HCT116 (cell line): Measurements from ENCODE around the gene USP33. TPM values are rescaled to one million over a fixed set of nuclear protein-coding genes. Genes with fewer than 3 reads are reported as not detected.

Experiments used
- ATAC-seq: fragments of 200-7000 bp; cut with Tn5 transposase; 2 replicates; pipeline ENCODE4 v1.9.1; 2020; ENCODE audit warnings: mild to moderate bottlenecking, moderate library complexity
- Bru-seq: library from RNA; stranded (reverse); fragments of 400-500 nt; gene quantifications from one replicate; lab custom pipeline; 2021; lab: Mats Ljungman, UMichigan
- BruChase-seq, 2 experiments: library from RNA; stranded (reverse); fragments of 400-500 nt; gene quantifications; one replicate each; lab custom pipeline; 2021; lab: Mats Ljungman, UMichigan
- BruUV-seq: library from RNA; stranded (reverse); fragments of 400-500 nt; replicated peaks from 2 replicates; lab custom pipeline; 2021; lab: Mats Ljungman, UMichigan
- CTCF ChIA-PET: fragments of 300-600 bp; sonication (Branson Sonifier 250); formaldehyde crosslinking; loops from one replicate; lab custom pipeline; 2021; ENCODE audit warnings: antibody characterized with exemption; lab: Charles Lee
- POLR2A ChIA-PET: fragments of 300-600, 350-600 bp; sonication (Branson Sonifier 250); formaldehyde crosslinking; loops from one replicate; lab custom pipeline; 2021; ENCODE audit warnings: antibody characterized with exemption; lab: Charles Lee
- RAD21 ChIA-PET, 2 experiments: fragments of 300-600 bp; sonication (Branson Sonifier 250); formaldehyde crosslinking; loops; one replicate each; lab custom pipeline; 2023; ENCODE audit warnings: low total read pairs in 2 of 2; ENCODE audit not compliant: uncharacterized antibody in 2 of 2, unreplicated experiment in 2 of 2, low non-redundant PET in 1 of 2; lab: Charles Lee
- DNase-seq: peaks from one replicate; pipeline ENCODE4 v3.0.0-alpha.2; 2010; ENCODE audit warnings: low read depth, low spot score
- H2AFZ ChIP-seq: fragments of 200-600 bp; shearing (Covaris generic), sonication (generic); 2 replicates; pipeline ENCODE4 v1.6.1; 2017; ENCODE audit warnings: low read depth, mixed run types, mixed read lengths, antibody characterized with exemption, low read length; ENCODE audit not compliant: poor library complexity, severe bottlenecking
- H3K27ac ChIP-seq: 2 replicates; pipeline ENCODE4 v1.5.1; 2012; ENCODE audit warnings: low read depth, low read length
- H3K27me3 ChIP-seq: fragments of 200-600 bp; sonication (generic); 2 replicates; pipeline ENCODE4 v1.6.1; 2016; ENCODE audit warnings: mixed run types, low read length, mixed read lengths; ENCODE audit not compliant: insufficient read depth
- H3K36me3 ChIP-seq, 2 experiments: fragments of 200-500 bp in 1 of 2; fragments of 200-600 bp in 1 of 2; sonication (Bioruptor generic) in 1 of 2; sonication (generic) in 1 of 2; 2 replicates each; pipeline versions ENCODE4 v1.5.1 to v1.6.1; 2014 to 2016; ENCODE audit warnings: low read length in 2 of 2, inconsistent platforms in 1 of 2, mixed read lengths in 1 of 2, mixed run types in 1 of 2; ENCODE audit not compliant: insufficient read depth in 2 of 2, control insufficient read depth in 1 of 2
- H3K4me1 ChIP-seq, 2 experiments: fragments of 200-600 bp in 1 of 2; sonication (generic) in 1 of 2; 2 replicates each; pipeline versions ENCODE4 v1.5.1 to v1.6.1; 2012 to 2017; ENCODE audit warnings: low read length in 2 of 2, inconsistent platforms in 1 of 2, mild to moderate bottlenecking in 1 of 2, mixed read lengths in 1 of 2, mixed run types in 1 of 2, moderate library complexity in 1 of 2; ENCODE audit not compliant: insufficient read depth in 2 of 2, control insufficient read depth in 1 of 2
- H3K4me2 ChIP-seq: fragments of 200-600 bp; sonication (generic); 2 replicates; pipeline ENCODE4 v1.6.1; 2017; ENCODE audit warnings: mixed run types, low read length, mixed read lengths
- H3K4me3 ChIP-seq, 2 experiments: fragments of 200-600 bp in 1 of 2; sonication (generic) in 1 of 2; replicated peaks in 1 of 2; 2 replicates each; pipeline ENCODE4 v1.5.1; 2011 to 2016; ENCODE audit warnings: low read length in 2 of 2, control low read depth in 1 of 2, low read depth in 1 of 2, mild to moderate bottlenecking in 1 of 2, mixed read lengths in 1 of 2, mixed run types in 1 of 2
- H3K79me2 ChIP-seq: fragments of 200-600 bp; sonication (generic); 2 replicates; pipeline ENCODE4 v1.6.1; 2017; ENCODE audit warnings: mild to moderate bottlenecking, mixed run types, low read length, moderate library complexity, mixed read lengths; ENCODE audit not compliant: insufficient read depth
- H3K9ac ChIP-seq: fragments of 200-600 bp; sonication (generic); 2 replicates; pipeline ENCODE4 v1.6.1; 2016; ENCODE audit warnings: low read length, mixed read lengths
- H3K9me2 ChIP-seq: fragments of 200-600 bp; sonication (generic), shearing (Covaris generic); 2 replicates; pipeline ENCODE4 v1.6.1; 2017; ENCODE audit warnings: mixed run types, mild to moderate bottlenecking, moderate library complexity; ENCODE audit not compliant: insufficient read depth
- H3K9me3 ChIP-seq, 2 experiments: fragments of 200-500 bp in 1 of 2; fragments of 200-600 bp in 1 of 2; sonication (Bioruptor generic) in 1 of 2; sonication (generic) in 1 of 2; 2 replicates each; pipeline ENCODE4 v1.6.1; 2014 to 2017; ENCODE audit warnings: low read length in 2 of 2, mixed read lengths in 2 of 2, inconsistent platforms in 1 of 2, low read depth in 1 of 2, mild to moderate bottlenecking in 1 of 2, mixed run types in 1 of 2, moderate library complexity in 1 of 2; ENCODE audit not compliant: control insufficient read depth in 1 of 2, insufficient read depth in 1 of 2
- H4K20me1 ChIP-seq: fragments of 200-600 bp; sonication (generic), shearing (Covaris generic); 2 replicates; pipeline ENCODE4 v1.6.1; 2017; ENCODE audit warnings: mixed run types, mild to moderate bottlenecking, moderate library complexity; ENCODE audit not compliant: insufficient read depth
- EGR1 ChIP-seq: IDR thresholded peaks from 2 replicates; pipeline ENCODE4 v1.6.1; 2012; ENCODE audit warnings: low read depth
- ELF1 ChIP-seq: IDR thresholded peaks from 2 replicates; pipeline ENCODE4 v1.6.1; 2012; ENCODE audit warnings: low read depth, borderline replicate concordance
- EZH2 ChIP-seq: fragments of 200-600 bp; sonication (generic); IDR thresholded peaks from 2 replicates; pipeline ENCODE4 v1.6.1; 2017; ENCODE audit warnings: antibody characterized with exemption, mixed run types
- JUND ChIP-seq: IDR thresholded peaks from 2 replicates; pipeline ENCODE4 v1.6.1; 2012
- MAX ChIP-seq: IDR thresholded peaks from 2 replicates; pipeline ENCODE4 v1.6.1; 2012
- POLR2A ChIP-seq: IDR thresholded peaks from 2 replicates; pipeline ENCODE4 v1.7.0; 2011; ENCODE audit warnings: borderline replicate concordance; ENCODE audit not compliant: insufficient read depth, insufficient read length; ENCODE audit errors: extremely low read depth
- POLR2AphosphoS5 ChIP-seq: IDR thresholded peaks from 2 replicates; pipeline ENCODE4 v1.6.1; 2011; ENCODE audit warnings: mild to moderate bottlenecking, low read depth, low read length, moderate library complexity
- SIN3A ChIP-seq: IDR thresholded peaks from 2 replicates; pipeline ENCODE4 v1.6.1; 2012; ENCODE audit warnings: low read depth
- SP1 ChIP-seq: IDR thresholded peaks from 2 replicates; pipeline ENCODE4 v1.6.1; 2012; ENCODE audit warnings: low read depth
- SRF ChIP-seq: IDR thresholded peaks from 2 replicates; pipeline ENCODE4 v1.6.1; 2012; ENCODE audit warnings: low read depth
- TCF7L2 ChIP-seq: IDR thresholded peaks from 2 replicates; pipeline ENCODE4 v1.7.0; 2011; ENCODE audit warnings: borderline replicate concordance, inconsistent platforms; ENCODE audit not compliant: insufficient read depth, insufficient read length; ENCODE audit errors: extremely low read depth
- YY1 ChIP-seq: IDR thresholded peaks from 2 replicates; pipeline ENCODE4 v1.6.1; 2011; ENCODE audit warnings: low read length, low read depth, moderate library complexity, mild to moderate bottlenecking; ENCODE audit not compliant: insufficient replicate concordance; ENCODE audit errors: extremely low read depth
- ZFX ChIP-seq: fragments of 450-650 bp; IDR thresholded peaks from 2 replicates; pipeline ENCODE4 v1.6.1; 2017
- ZNF274 ChIP-seq: fragments of 200-500 bp; sonication (Bioruptor generic); IDR thresholded peaks from 2 replicates; pipeline ENCODE4 v1.6.1; 2014; ENCODE audit warnings: mild to moderate bottlenecking, low read depth, low read length, inconsistent platforms
- intact Hi-C: fragments of 100-400 bp; cut with micrococcal nuclease; formaldehyde crosslinking; loops from 2 replicates; pipeline ENCODE4 v1.10.0; 2022
- long read RNA-seq: library from polyadenylated mRNA; unstranded; transcript quantifications from one replicate; pipeline ENCODE4 v2.0.0, GENCODE V29; 2021; ENCODE audit not compliant: unreplicated experiment
- polyA plus RNA-seq: library from polyadenylated mRNA; unstranded; fragments of >200 nt; gene quantifications from 2 replicates; pipeline ENCODE4 v1.2.1, GENCODE V29; 2012; ENCODE audit warnings: missing spikeins
- total RNA-seq: library from RNA; stranded (reverse); gene quantifications from one replicate; pipeline ENCODE4 v1.2.1, GENCODE V29; 2021; ENCODE audit not compliant: unreplicated experiment
- TF ChIP-seq, protein P1 (sequence below): IDR thresholded peaks from 2 replicates; pipeline ENCODE4 v1.6.1; 2012

The USP33 gene
- 46.1 TPM for total RNA-seq
- polyA plus RNA-seq: 12.4 and 15.2 TPM in 2 replicates
- Bru-seq, nascent RNA: percentile 80 among the genes with signal in this experiment
- BruChase-seq, experiment 1, labeled RNA remaining after a 6-hour chase: percentile 86 among the genes with signal in this experiment
- percentile 88 among the genes with signal in this experiment for BruChase-seq, experiment 2, labeled RNA remaining after a 2-hour chase
- long read RNA-seq, full-length matches to known transcripts: 42 of 149 reads
- long read RNA-seq, partial matches to known transcripts: 47 of 149 reads
- long read RNA-seq, other reads (novel, unspliced or antisense): 60 of 149 reads

GRCh38 chr1:77759071-77760028, at the start of gene USP33:
Gene USP33 (minus strand): TSS chr1:77759852. CDS start chr1:77741697, 18,155 bp downstream.
- Histone ChIP-seq H3K4me1 (peaks cover 6 to 23% of the 10 kb centered on the region in 2 experiments), H3K4me2 (peak within 1 kb of the TSS; percentile 74), H3K9ac (peak within 1 kb of the TSS; percentile 83), H3K9me2 (no peaks in the 10 kb centered on the region), H3K27ac (peak within 1 kb of the TSS; percentile 84), H2AFZ (peak within 1 kb of the TSS; percentile 98), H4K20me1 (no peaks in the 10 kb centered on the region), H3K27me3 (no peaks in the 10 kb centered on the region), H3K36me3 (no peaks in the 10 kb centered on the region), H3K4me3 (peak within 1 kb of the TSS; percentile 88 to 92), H3K9me3 (no peaks in the 10 kb centered on the region), H3K79me2 (peaks cover 52% of the 10 kb centered on the region)
- TF ChIP-seq YY1 (peak; percentile 55), SIN3A (peak; percentile 63; the same call in 1 of the 2 replicates), EZH2 (no peak), POLR2AphosphoS5 (peak; percentile 93), ELF1 (peak; percentile 58), MAX (no peak), TCF7L2 (peak; percentile 22), POLR2A (peak; percentile 50), JUND (no peak), SP1 (peak; percentile 18; the same call in 1 of the 2 replicates), ZNF274 (no peak), ZFX (peak; percentile 87), EGR1 (0 out of 2 replicates have a peak, but pooled peaks have one; percentile 58), SRF (no peak)
- TF ChIP-seq, protein P1, sequence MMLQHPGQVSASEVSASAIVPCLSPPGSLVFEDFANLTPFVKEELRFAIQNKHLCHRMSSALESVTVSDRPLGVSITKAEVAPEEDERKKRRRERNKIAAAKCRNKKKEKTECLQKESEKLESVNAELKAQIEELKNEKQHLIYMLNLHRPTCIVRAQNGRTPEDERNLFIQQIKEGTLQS: no peak
- ChIA-PET CTCF (no interaction called here), POLR2A (no interaction called here), RAD21 (no interaction called here)
- intact Hi-C loops: no loop called here
- peak; percentile 60 for DNase-seq
- ATAC-seq: peak; percentile 97
- no TSS peak for BruUV-seq
